SK-N-SH (cell line): ENCODE data around the gene PDGFRA. TPM values are rescaled to one million over a fixed set of nuclear protein-coding genes. Genes with fewer than 3 reads are reported as not detected.

Experiments
- CTCF ChIA-PET: fragments of 300-600, 350-600 bp; formaldehyde crosslinking; extraction: SDS; loops from one replicate; lab custom pipeline; 2021; lab: Yijun Ruan, JAX
- POLR2A ChIA-PET: fragments of 350-600 bp; sonication (Branson Sonifier 250); formaldehyde crosslinking; extraction: SDS; loops from one replicate; lab custom pipeline; 2020; ENCODE audit warnings: antibody characterized with exemption, inconsistent platforms; lab: Yijun Ruan, JAX
- DNase-seq: peaks from one replicate; pipeline ENCODE4 v3.0.0; 2012
- H2AFZ ChIP-seq: fragments of 200-600 bp; sonication (generic); 2 replicates; pipeline ENCODE4 v1.8.1; 2016; ENCODE audit warnings: antibody characterized with exemption, mild to moderate bottlenecking, low read depth
- H3F3A ChIP-seq: fragments of 200-600 bp; sonication (generic); replicated peaks from 2 replicates; pipeline ENCODE3; 2016; ENCODE audit warnings: antibody characterized with exemption, mild to moderate bottlenecking; ENCODE audit not compliant: insufficient read depth
- H3K27ac ChIP-seq, 2 experiments: fragments of 200-500 bp in 1 of 2; fragments of 200-600 bp in 1 of 2; sonication (Bioruptor generic) in 1 of 2; sonication (generic), shearing (Covaris generic) in 1 of 2; 2 replicates each; pipeline versions ENCODE4 v1.5.1 to v1.6.1; 2014 to 2016; ENCODE audit warnings: low read depth in 2 of 2, inconsistent platforms in 1 of 2, low read length in 1 of 2, mild to moderate bottlenecking in 1 of 2, mixed read lengths in 1 of 2
- H3K27me3 ChIP-seq: fragments of 200-600 bp; sonication (generic), shearing (Covaris generic); 2 replicates; pipeline ENCODE4 v1.6.1; 2016; ENCODE audit warnings: mixed run types; ENCODE audit not compliant: insufficient read depth
- H3K36me3 ChIP-seq, 2 experiments: fragments of 200-500 bp in 1 of 2; fragments of 200-600 bp in 1 of 2; sonication (Bioruptor generic) in 1 of 2; sonication (generic) in 1 of 2; replicated peaks in 1 of 2; 2 replicates each; pipeline versions ENCODE3 to v1.5.1; 2014 to 2016; ENCODE audit warnings: low read length in 1 of 2, mild to moderate bottlenecking in 1 of 2; ENCODE audit not compliant: insufficient read depth in 2 of 2, control insufficient read depth in 1 of 2
- H3K4me1 ChIP-seq, 2 experiments: fragments of 200-500 bp in 1 of 2; fragments of 200-600 bp in 1 of 2; sonication (Bioruptor generic) in 1 of 2; sonication (generic), shearing (Covaris generic) in 1 of 2; 2 replicates each; pipeline versions ENCODE4 v1.5.1 to v1.6.1; 2014 to 2016; ENCODE audit warnings: low read depth in 1 of 2, low read length in 1 of 2, mixed run types in 1 of 2; ENCODE audit not compliant: insufficient read depth in 2 of 2, control insufficient read depth in 1 of 2
- H3K4me2 ChIP-seq: fragments of 200-600 bp; sonication (generic), shearing (Covaris generic); 2 replicates; pipeline ENCODE4 v1.6.1; 2017; ENCODE audit warnings: mixed run types
- H3K4me3 ChIP-seq, 2 experiments: fragments of 200-500 bp in 1 of 2; fragments of 200-600 bp in 1 of 2; sonication (Bioruptor generic) in 1 of 2; sonication (generic), shearing (Covaris generic) in 1 of 2; 2 replicates each; pipeline versions ENCODE4 v1.5.1 to v1.8.1; 2014 to 2016; ENCODE audit warnings: low read depth in 2 of 2, inconsistent platforms in 1 of 2, low read length in 1 of 2, mild to moderate bottlenecking in 1 of 2, mixed read lengths in 1 of 2, moderate library complexity in 1 of 2
- H3K79me2 ChIP-seq: fragments of 200-600 bp; sonication (generic); 2 replicates; pipeline ENCODE4 v1.8.1; 2017; ENCODE audit warnings: mild to moderate bottlenecking; ENCODE audit not compliant: insufficient read depth
- H3K9ac ChIP-seq: fragments of 200-600 bp; sonication (generic); 2 replicates; pipeline ENCODE4 v1.6.1; 2017; ENCODE audit warnings: mixed run types
- H3K9me2 ChIP-seq: fragments of 200-600 bp; sonication (generic); 2 replicates; pipeline ENCODE4 v1.6.1; 2017; ENCODE audit warnings: mixed run types
- H3K9me3 ChIP-seq: fragments of 200-600 bp; sonication (generic); 2 replicates; pipeline ENCODE4 v1.6.1; 2017; ENCODE audit warnings: mixed run types, mild to moderate bottlenecking, moderate library complexity
- H4K20me1 ChIP-seq: fragments of 200-600 bp; sonication (generic); 2 replicates; pipeline ENCODE4 v1.6.1; 2017; ENCODE audit warnings: mild to moderate bottlenecking, mixed run types; ENCODE audit not compliant: insufficient read depth
- CHD2 ChIP-seq: fragments of 150-350 bp; IDR thresholded peaks from 2 replicates; pipeline ENCODE4 v1.6.1; 2018; ENCODE audit warnings: low read length; ENCODE audit not compliant: partially characterized antibody
- CTCF ChIP-seq: fragments of 200-600 bp; sonication (generic); IDR thresholded peaks from 2 replicates; pipeline ENCODE4 v1.6.1; 2017; ENCODE audit warnings: antibody characterized with exemption, mild to moderate bottlenecking, moderate library complexity
- ELF1 ChIP-seq: IDR thresholded peaks from 2 replicates; pipeline ENCODE4 v1.4.0; 2012
- FOSL2 ChIP-seq: IDR thresholded peaks from 2 replicates; pipeline ENCODE4 v1.4.0; 2012; ENCODE audit warnings: low read depth, mild to moderate bottlenecking, moderate library complexity, borderline replicate concordance
- GABPA ChIP-seq: IDR thresholded peaks from 2 replicates; pipeline ENCODE4 v1.4.0; 2012; ENCODE audit warnings: low read depth, mild to moderate bottlenecking
- GATA2 ChIP-seq: sonication (generic); formaldehyde crosslinking; IDR thresholded peaks from 2 replicates; pipeline ENCODE4 v1.5.0; 2020; ENCODE audit warnings: mild to moderate bottlenecking, missing genetic modification reagents
- MAX ChIP-seq: IDR thresholded peaks from 2 replicates; pipeline ENCODE4 v1.4.0; 2012; ENCODE audit warnings: low read depth
- MEF2A ChIP-seq: IDR thresholded peaks from 2 replicates; pipeline ENCODE4 v1.4.0; 2012; ENCODE audit warnings: low read depth, borderline replicate concordance
- NFIC ChIP-seq: IDR thresholded peaks from 2 replicates; pipeline ENCODE4 v1.4.0; 2012; ENCODE audit warnings: borderline replicate concordance
- PBX3 ChIP-seq: IDR thresholded peaks from 2 replicates; pipeline ENCODE4; 2012
- POLR2AphosphoS5 ChIP-seq: IDR thresholded peaks from 2 replicates; pipeline ENCODE4 v1.6.1; 2012; ENCODE audit warnings: low read depth, low read length
- RCOR1 ChIP-seq: fragments of 150-350 bp; IDR thresholded peaks from 2 replicates; pipeline ENCODE4 v1.6.1; 2017; ENCODE audit warnings: antibody characterized with exemption, low read length
- REST ChIP-seq: IDR thresholded peaks from 2 replicates; pipeline ENCODE4 v1.6.1; 2012; ENCODE audit warnings: mild to moderate bottlenecking, low read depth, low read length, moderate library complexity
- SIN3A ChIP-seq: IDR thresholded peaks from 2 replicates; pipeline ENCODE4 v1.6.1; 2012; ENCODE audit warnings: low read depth, mild to moderate bottlenecking, low read length, moderate library complexity, borderline replicate concordance
- TCF12 ChIP-seq: IDR thresholded peaks from 2 replicates; pipeline ENCODE4 v1.4.0; 2012
- USF1 ChIP-seq: IDR thresholded peaks from 2 replicates; pipeline ENCODE4 v1.4.0; 2012; ENCODE audit warnings: low read depth, borderline replicate concordance
- USF2 ChIP-seq: fragments of 150-350 bp; IDR thresholded peaks from 2 replicates; pipeline ENCODE4 v1.6.1; 2017; ENCODE audit warnings: antibody characterized with exemption, low read length, low read depth, borderline replicate concordance
- YY1 ChIP-seq: IDR thresholded peaks from 2 replicates; pipeline ENCODE4 v1.4.0; 2012; ENCODE audit warnings: low read depth, mild to moderate bottlenecking
- ZBTB33 ChIP-seq: IDR thresholded peaks from 2 replicates; pipeline ENCODE4 v1.4.0; 2012; ENCODE audit warnings: low read depth, borderline replicate concordance
- WGBS: methylation state at CpG from one replicate; pipeline ENCODE4 v1.1.6; 2017; ENCODE audit warnings: low lambda C conversion rate; 5-methylcytosine and 5-hydroxymethylcytosine counted together
- polyA plus RNA-seq, 3 experiments: library from polyadenylated mRNA; depleted of rRNA; stranded (reverse); fragments of >200 nt; gene quantifications; 2 replicates each; pipeline ENCODE4 v1.2.3, GENCODE V29; 2012

The PDGFRA gene
- polyA plus RNA-seq, 1 of the 3 experiments (the other 2 are of a cell fraction), result 25.3 TPM

- H3K4me2 ChIP-seq, result no peak overlapping the region
- H3F3A ChIP-seq, result no peaks in the 10 kb centered on the region
- no peaks in the 10 kb centered on the region for H3K9me2 ChIP-seq
- ChIA-PET CTCF (interaction anchor here (0.6 to 3.4 kb wide), 12 partner anchors 11 to 995 kb away, joined by 3 to 24 read pairs (median 4); no protein-coding TSS in a partner anchor), POLR2A (no interaction called here)
- H3K9me3 ChIP-seq, result no peaks in the 10 kb centered on the region
- no peak for DNase-seq
- no peak overlapping the region for H3K4me3 ChIP-seq
- H2AFZ ChIP-seq, result no peak overlapping the region
- no peaks in the 10 kb centered on the region for H4K20me1 ChIP-seq
- TF ChIP-seq TCF12, result no peak
- no peak for TF ChIP-seq MEF2A
- no peak for TF ChIP-seq POLR2AphosphoS5
- TF ChIP-seq SIN3A, result no peak
- TF ChIP-seq PBX3, result no peak
- no peak for TF ChIP-seq RCOR1
- TF ChIP-seq USF2, result no peak
- TF ChIP-seq CHD2, result no peak
- TF ChIP-seq MAX, result no peak
- no peak for TF ChIP-seq GABPA
- TF ChIP-seq YY1, result no peak
- no peak for TF ChIP-seq NFIC
- no peak for TF ChIP-seq USF1
- TF ChIP-seq GATA2, result no peak
- no peak for TF ChIP-seq REST
- TF ChIP-seq ELF1, result no peak
- no peak for TF ChIP-seq ZBTB33
- no peak for TF ChIP-seq CTCF
- no peak for TF ChIP-seq FOSL2
- H3K36me3 ChIP-seq, result no peaks in the 10 kb centered on the region
- no peak overlapping the region for H3K27ac ChIP-seq
- no peaks in the 10 kb centered on the region for H3K79me2 ChIP-seq
- no peaks in the 10 kb centered on the region; the same call in 1 of the 2 replicates for H3K27me3 ChIP-seq
- no peaks in the 10 kb centered on the region; a peak in 1 of 4 replicates for H3K4me1 ChIP-seq
- H3K9ac ChIP-seq, result no peak overlapping the region
- 65% methylated on average over 2 of the region's 2 CpGs for WGBS
Observed at GRCh38 chr4:54317690-54318089, 88.6 kb downstream of the PDGFRA start.
